HEK293T (cell line): ENCODE data around the gene PACRG.

Experiments
- CTCF ChIA-PET: fragments of 350-600 bp; formaldehyde crosslinking; extraction: SDS; loops from one replicate; lab custom pipeline; 2021; ENCODE audit warnings: antibody characterized with exemption, inconsistent platforms; lab: Yijun Ruan, JAX
- POLR2A ChIA-PET: fragments of 350-600 bp; formaldehyde crosslinking; extraction: SDS; loops from one replicate; lab custom pipeline; 2020; ENCODE audit warnings: antibody characterized with exemption, inconsistent platforms; lab: Yijun Ruan, JAX
- DNase-seq: peaks from one replicate; pipeline ENCODE4 v3.0.0; 2012; ENCODE audit warnings: mixed read lengths; ENCODE audit errors: extremely low spot score
- ARNT ChIP-seq: fragments of 450-650 bp; IDR thresholded peaks from 2 replicates; pipeline ENCODE4 v1.6.1; 2017; ENCODE audit warnings: mild to moderate bottlenecking
- BHLHE40 ChIP-seq: fragments of 450-650 bp; IDR thresholded peaks from 2 replicates; pipeline ENCODE4 v1.6.1; 2016; ENCODE audit warnings: mild to moderate bottlenecking, moderate library complexity, borderline replicate concordance
- CTBP1 ChIP-seq: fragments of 450-650 bp; IDR thresholded peaks from 2 replicates; pipeline ENCODE4 v1.6.1; 2016; ENCODE audit warnings: borderline replicate concordance
- ELF4 ChIP-seq: fragments of 450-650 bp; IDR thresholded peaks from 2 replicates; pipeline ENCODE4 v1.6.1; 2017; ENCODE audit warnings: antibody characterized with exemption
- FOXA1 ChIP-seq: fragments of 450-650 bp; IDR thresholded peaks from 2 replicates; pipeline ENCODE4 v1.6.1; 2016; ENCODE audit warnings: mild to moderate bottlenecking
- FOXK2 ChIP-seq: fragments of 450-650 bp; IDR thresholded peaks from 2 replicates; pipeline ENCODE4 v1.6.1; 2016; ENCODE audit warnings: mild to moderate bottlenecking
- FOXM1 ChIP-seq: fragments of 450-650 bp; IDR thresholded peaks from 2 replicates; pipeline ENCODE4 v1.6.1; 2017; ENCODE audit warnings: mild to moderate bottlenecking, borderline replicate concordance
- HDGF ChIP-seq: fragments of 450-650 bp; IDR thresholded peaks from 2 replicates; pipeline ENCODE4 v1.6.1; 2017; ENCODE audit warnings: antibody characterized with exemption, borderline replicate concordance
- L3MBTL2 ChIP-seq: fragments of 450-650 bp; conservative IDR thresholded peaks from 2 replicates; pipeline ENCODE4 v1.6.1; 2016; ENCODE audit warnings: mild to moderate bottlenecking
- LEF1 ChIP-seq: fragments of 450-650 bp; IDR thresholded peaks from 2 replicates; pipeline ENCODE4 v1.6.1; 2017; ENCODE audit warnings: mild to moderate bottlenecking, borderline replicate concordance
- NFRKB ChIP-seq: fragments of 450-650 bp; IDR thresholded peaks from 2 replicates; pipeline ENCODE4 v1.6.1; 2016; ENCODE audit warnings: mild to moderate bottlenecking, moderate library complexity
- PKNOX1 ChIP-seq: fragments of 450-650 bp; IDR thresholded peaks from 2 replicates; pipeline ENCODE4 v1.6.1; 2016
- SP1 ChIP-seq: fragments of 450-650 bp; IDR thresholded peaks from 2 replicates; pipeline ENCODE4 v1.6.1; 2017
- SUZ12 ChIP-seq: fragments of 450-650 bp; IDR thresholded peaks from 2 replicates; pipeline ENCODE4 v1.6.1; 2016; ENCODE audit warnings: mild to moderate bottlenecking
- TARDBP ChIP-seq: fragments of 450-650 bp; IDR thresholded peaks from 2 replicates; pipeline ENCODE4 v1.6.1; 2016
- ZNF384 ChIP-seq: fragments of 450-650 bp; IDR thresholded peaks from 2 replicates; pipeline ENCODE4 v1.6.1; 2016

The PACRG gene

GRCh38 chr6:163017801-163018200 lies 290.0 kb downstream of the PACRG start:
- TF ChIP-seq SUZ12 (no peak), NFRKB (no peak), CTBP1 (no peak), HDGF (no peak), ARNT (no peak), FOXA1 (no peak)
- DNase-seq, result no peak
- ChIA-PET CTCF (no interaction called here), POLR2A (no interaction called here)

GRCh38 chr6:163019926-163020325 lies 292.2 kb downstream of the PACRG start:
- ChIA-PET POLR2A (no interaction called here), CTCF (no interaction called here)
- DNase-seq, result no peak
- TF ChIP-seq FOXK2 (no peak), CTBP1 (no peak), SP1 (no peak), NFRKB (no peak), ELF4 (no peak), BHLHE40 (no peak), HDGF (no peak), L3MBTL2 (no peak), TARDBP (no peak), SUZ12 (no peak), FOXA1 (no peak), ARNT (no peak), FOXM1 (no peak)

GRCh38 chr6:163021054-163021453 lies 293.3 kb downstream of the PACRG start:
- POLR2A ChIA-PET, result no interaction called here
- CTCF ChIA-PET, result no interaction called here
- TF ChIP-seq BHLHE40 (no peak), ELF4 (no peak), SP1 (no peak), CTBP1 (no peak), HDGF (no peak), TARDBP (no peak)

GRCh38 chr6:163023700-163024099 lies 295.9 kb downstream of the PACRG start:
- CTCF ChIA-PET, result no interaction called here
- POLR2A ChIA-PET, result no interaction called here
- TF ChIP-seq ARNT (no peak), FOXK2 (no peak), SP1 (no peak), FOXA1 (no peak), NFRKB (no peak), L3MBTL2 (no peak), CTBP1 (no peak), PKNOX1 (no peak), FOXM1 (no peak), ZNF384 (no peak), BHLHE40 (no peak), TARDBP (no peak), SUZ12 (no peak), HDGF (no peak), LEF1 (no peak), ELF4 (no peak)
- DNase-seq, result no peak

More at GRCh38 chr6:163021054-163021453, 293.3 kb downstream of the PACRG start:
- DNase-seq, result no peak

GRCh38 chr6:163026893-163027292 lies 299.1 kb downstream of the PACRG start:
- CTCF ChIA-PET, result no interaction called here
- no peak for TF ChIP-seq L3MBTL2
- TF ChIP-seq LEF1, result no peak
- no peak for TF ChIP-seq NFRKB
- no peak for TF ChIP-seq SP1
- no peak for TF ChIP-seq SUZ12
- no peak for TF ChIP-seq FOXA1
- TF ChIP-seq FOXM1, result no peak
- TF ChIP-seq ARNT, result no peak
- no peak for TF ChIP-seq ELF4
- no peak for TF ChIP-seq BHLHE40
- TF ChIP-seq PKNOX1, result no peak
- no peak for TF ChIP-seq ZNF384
- TF ChIP-seq CTBP1, result no peak
- DNase-seq, result no peak
- POLR2A ChIA-PET, result no interaction called here

- ChIA-PET CTCF (no interaction called here), POLR2A (no interaction called here)
- TF ChIP-seq SP1 (no peak), FOXK2 (no peak), LEF1 (no peak), ZNF384 (no peak), FOXM1 (no peak)
- no peak for DNase-seq
Measured at GRCh38 chr6:163030980-163031379, 303.2 kb downstream of the PACRG start.

- ChIA-PET POLR2A (no interaction called here), CTCF (no interaction called here)
- TF ChIP-seq SP1, result no peak
- no peak for TF ChIP-seq HDGF
- no peak for TF ChIP-seq PKNOX1
- no peak for TF ChIP-seq NFRKB
- no peak for TF ChIP-seq LEF1
- no peak for TF ChIP-seq BHLHE40
- TF ChIP-seq CTBP1, result no peak
- TF ChIP-seq ELF4, result no peak
- no peak for TF ChIP-seq SUZ12
- TF ChIP-seq FOXM1, result no peak
- DNase-seq, result no peak
Measured at GRCh38 chr6:163031931-163032330, 304.2 kb downstream of the PACRG start.
